Measurements from ENCODE around the gene RIN1.

DNA sequence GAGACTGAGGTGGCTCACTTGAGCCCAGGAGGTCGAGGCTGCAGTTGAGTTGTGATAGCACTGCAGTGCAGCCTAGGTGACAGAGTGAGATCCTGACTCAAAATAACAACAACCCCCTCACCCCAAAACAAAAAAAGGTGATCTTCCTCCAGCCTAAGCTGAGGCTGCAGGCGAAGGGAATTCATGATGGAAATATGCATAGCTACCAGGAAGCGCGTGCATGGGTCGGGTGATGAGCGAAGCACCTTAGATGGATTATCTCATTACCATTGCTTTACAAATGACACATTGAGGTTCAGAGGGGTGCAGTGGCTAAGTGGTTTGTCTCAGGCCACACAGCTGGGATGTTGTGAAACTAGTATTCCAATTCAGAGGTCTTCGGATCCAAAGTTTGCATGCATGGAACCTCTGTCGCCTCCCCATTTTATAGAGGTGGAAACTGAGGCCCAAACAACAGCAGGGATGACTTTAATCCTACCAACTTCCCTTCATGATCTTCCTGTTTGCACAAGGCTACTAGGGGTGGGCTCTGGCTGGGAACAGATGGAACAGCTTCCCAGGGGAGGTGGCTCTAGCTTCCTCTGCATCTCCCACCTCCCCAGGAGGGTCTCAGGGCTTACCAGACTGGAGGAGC, 30.7 kb upstream of the RIN1 start:
- TF ChIP-seq CTCF (IDR thresholded peaks at IDR 0.05) = no peak
- TF ChIP-seq POLR2A (IDR thresholded peaks at IDR 0.05) = no peak
